ENCODE results near the gene NPTXR.
A peak's percentile ranks its signal among the peaks of the same experiment; 100 is the strongest.

The NPTXR gene

GRCh38 chr22:38868886-38869381, 25.1 kb upstream of the NPTXR start:
- in situ Hi-C loops (cut with HindIII; ENCODE audit: low sequenced_read_pairs) = no loop called here
- DNase-seq (ENCODE audit: low read depth, low spot score) = peak; percentile 50
- TF ChIP-seq, protein P1, sequence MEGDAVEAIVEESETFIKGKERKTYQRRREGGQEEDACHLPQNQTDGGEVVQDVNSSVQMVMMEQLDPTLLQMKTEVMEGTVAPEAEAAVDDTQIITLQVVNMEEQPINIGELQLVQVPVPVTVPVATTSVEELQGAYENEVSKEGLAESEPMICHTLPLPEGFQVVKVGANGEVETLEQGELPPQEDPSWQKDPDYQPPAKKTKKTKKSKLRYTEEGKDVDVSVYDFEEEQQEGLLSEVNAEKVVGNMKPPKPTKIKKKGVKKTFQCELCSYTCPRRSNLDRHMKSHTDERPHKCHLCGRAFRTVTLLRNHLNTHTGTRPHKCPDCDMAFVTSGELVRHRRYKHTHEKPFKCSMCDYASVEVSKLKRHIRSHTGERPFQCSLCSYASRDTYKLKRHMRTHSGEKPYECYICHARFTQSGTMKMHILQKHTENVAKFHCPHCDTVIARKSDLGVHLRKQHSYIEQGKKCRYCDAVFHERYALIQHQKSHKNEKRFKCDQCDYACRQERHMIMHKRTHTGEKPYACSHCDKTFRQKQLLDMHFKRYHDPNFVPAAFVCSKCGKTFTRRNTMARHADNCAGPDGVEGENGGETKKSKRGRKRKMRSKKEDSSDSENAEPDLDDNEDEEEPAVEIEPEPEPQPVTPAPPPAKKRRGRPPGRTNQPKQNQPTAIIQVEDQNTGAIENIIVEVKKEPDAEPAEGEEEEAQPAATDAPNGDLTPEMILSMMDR (IDR thresholded peaks at IDR 0.05; ENCODE audit: low read depth, low read length) = peak; percentile 88
- H3K4me3 ChIP-seq (ENCODE audit: low read depth, low read length) = no peak overlapping the region

DNA sequence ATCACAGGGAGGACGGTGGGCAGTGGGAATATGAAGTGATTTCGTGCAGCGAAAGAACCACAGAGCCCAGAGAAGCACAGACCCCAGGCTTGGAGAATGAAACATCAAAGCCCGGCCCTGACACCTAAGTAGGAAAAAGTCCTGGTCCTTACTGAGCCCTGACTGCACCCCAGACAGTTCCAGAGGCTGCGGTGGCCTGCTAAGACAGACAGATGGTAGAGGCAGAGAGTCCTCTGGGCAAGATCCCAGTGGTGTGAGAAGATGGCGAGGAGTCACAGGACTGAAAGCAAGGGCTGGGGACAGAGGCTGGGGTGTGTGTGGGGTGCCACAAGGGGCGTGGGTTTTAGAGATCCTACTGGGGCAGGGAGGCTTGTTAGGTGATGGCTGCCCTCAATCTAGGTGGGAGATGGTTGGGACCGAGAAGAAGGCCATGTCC, 24.5 kb upstream of the NPTXR start:
- H3K4me3 ChIP-seq (ENCODE audit: low read depth, low read length) = no peak overlapping the region
- in situ Hi-C loops (cut with HindIII; ENCODE audit: low sequenced_read_pairs) = no loop called here
- no peak for DNase-seq (ENCODE audit: low read depth, low spot score)
- TF ChIP-seq, protein P1 (IDR thresholded peaks at IDR 0.05; ENCODE audit: low read depth, low read length) = no peak

- in situ Hi-C loops (cut with HindIII; ENCODE audit: low sequenced_read_pairs) = no loop called here
- H3K4me3 ChIP-seq (ENCODE audit: low read depth, low read length) = no peak overlapping the region
- TF ChIP-seq, protein P1 (IDR thresholded peaks at IDR 0.05; ENCODE audit: low read depth, low read length) = no peak
- no peak for DNase-seq (ENCODE audit: low read depth, low spot score)
Observed at GRCh38 chr22:38867471-38868285, 23.9 kb upstream of the NPTXR start.

DNA sequence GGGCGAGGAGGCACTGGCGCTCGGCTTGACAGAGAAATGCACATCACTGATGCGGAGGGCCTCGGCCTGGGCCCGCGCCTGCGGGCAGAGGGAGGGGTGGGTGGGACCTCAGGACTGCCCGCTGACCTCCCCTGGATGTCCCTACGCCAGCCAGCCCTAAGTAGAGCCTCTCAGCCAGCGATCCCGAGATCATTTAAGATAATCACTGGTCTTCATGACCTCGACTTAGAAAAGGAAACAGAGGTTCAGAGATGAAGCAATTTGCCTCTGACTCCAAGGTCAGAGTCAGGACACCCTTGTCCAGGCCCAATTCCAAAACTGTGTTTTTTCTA, 23.3 kb upstream of the NPTXR start:
- no peak for DNase-seq (ENCODE audit: low read depth, low spot score)
- H3K4me3 ChIP-seq (ENCODE audit: low read depth, low read length) = no peak overlapping the region
- in situ Hi-C loops (cut with HindIII; ENCODE audit: low sequenced_read_pairs) = no loop called here
- TF ChIP-seq, protein P1 (IDR thresholded peaks at IDR 0.05; ENCODE audit: low read depth, low read length) = no peak

DNA sequence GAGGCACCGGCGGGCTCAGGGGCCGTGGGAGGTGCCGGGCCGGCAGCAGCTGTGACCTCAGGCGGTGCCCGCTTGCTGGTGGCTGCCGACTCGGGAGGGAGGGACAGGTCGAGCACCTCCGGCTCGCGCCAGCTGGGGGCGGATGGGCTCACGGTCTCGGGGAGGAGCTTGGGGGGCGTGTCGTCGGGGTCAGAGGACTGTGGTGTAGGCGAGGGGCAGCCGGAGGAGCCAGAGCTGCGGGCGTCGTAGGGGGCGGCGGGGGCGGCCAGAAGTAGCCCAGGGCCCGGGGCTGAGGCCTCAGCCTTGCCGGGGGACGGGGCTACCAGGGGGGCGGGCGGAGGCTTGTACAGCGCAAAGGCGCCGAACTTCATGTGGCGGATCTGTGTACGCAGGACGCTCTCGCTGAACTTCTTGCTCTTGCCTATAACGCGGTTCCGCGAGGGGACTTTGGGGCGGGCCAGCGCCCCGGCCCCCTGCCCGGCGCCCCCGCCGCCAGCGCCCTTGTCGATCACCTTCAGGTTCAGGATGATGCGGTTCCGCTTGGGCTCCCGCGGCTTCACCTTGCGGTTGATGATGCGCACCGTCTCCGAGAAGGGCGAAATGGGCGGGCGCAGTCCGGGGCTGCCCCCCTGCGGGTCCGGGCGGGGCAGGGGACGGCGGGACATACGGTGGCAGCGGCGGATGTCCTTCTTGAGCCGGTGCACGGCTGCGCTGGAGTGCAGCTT, 22.7 kb upstream of the NPTXR start:
- in situ Hi-C loops (cut with HindIII; ENCODE audit: low sequenced_read_pairs) = no loop called here
- DNase-seq (ENCODE audit: low read depth, low spot score) = no peak
- TF ChIP-seq, protein P1 (IDR thresholded peaks at IDR 0.05; ENCODE audit: low read depth, low read length) = no peak
- H3K4me3 ChIP-seq (ENCODE audit: low read depth, low read length) = no peak overlapping the region

- no peak overlapping the region for H3K4me3 ChIP-seq (ENCODE audit: low read depth, low read length)
- in situ Hi-C loops (cut with HindIII; ENCODE audit: low sequenced_read_pairs) = no loop called here
- no peak for DNase-seq (ENCODE audit: low read depth, low spot score)
- TF ChIP-seq, protein P1 (IDR thresholded peaks at IDR 0.05; ENCODE audit: low read depth, low read length) = no peak
Observed at GRCh38 chr22:38866024-38866398, 22.2 kb upstream of the NPTXR start.

Measured in astrocyte of the spinal cord (primary cell).